HL-60 (cell line): ENCODE measurements around the gene APOA4.

Experiments used
- DNase-seq, 2 experiments: peaks; one replicate each; pipeline ENCODE4 v3.0.0-alpha.2; 2010 to 2020; ENCODE audit warnings: low read depth in 1 of 2, low spot score in 1 of 2
- H3K27ac ChIP-seq: fragments of 250-450 bp; sonication (Bioruptor Pico); replicated peaks from 2 replicates; pipeline ENCODE4 v1.5.1; 2020; ENCODE audit warnings: mild to moderate bottlenecking, moderate library complexity
- H3K27me3 ChIP-seq: fragments of 250-450 bp; sonication (Bioruptor Pico); 2 replicates; pipeline ENCODE4 v1.5.1; 2021; ENCODE audit warnings: mild to moderate bottlenecking, moderate library complexity; ENCODE audit not compliant: insufficient read depth, poor library complexity, severe bottlenecking
- H3K4me3 ChIP-seq: replicated peaks from 2 replicates; pipeline ENCODE4 v1.5.1; 2011; ENCODE audit warnings: mild to moderate bottlenecking, control low read depth, low read length; ENCODE audit not compliant: insufficient read depth
- CTCF ChIP-seq: IDR thresholded peaks from one replicate; pipeline ENCODE4 v1.5.1; 2011; ENCODE audit warnings: low read length, control low read depth, inconsistent platforms; ENCODE audit not compliant: insufficient read depth
- GABPA ChIP-seq: IDR thresholded peaks from 2 replicates; pipeline ENCODE4 v1.6.1; 2012; ENCODE audit warnings: low read depth
- POLR2AphosphoS5 ChIP-seq: IDR thresholded peaks from 2 replicates; pipeline ENCODE4 v1.6.1; 2012; ENCODE audit warnings: low read depth
- REST ChIP-seq: IDR thresholded peaks from 2 replicates; pipeline ENCODE4 v1.6.1; 2012; ENCODE audit warnings: low read depth; ENCODE audit not compliant: insufficient replicate concordance
- SPI1 ChIP-seq: IDR thresholded peaks from 2 replicates; pipeline ENCODE4 v1.6.1; 2012; ENCODE audit warnings: low read depth, mild to moderate bottlenecking, borderline replicate concordance

Gene APOA4

GRCh38 chr11:116833816-116834534, 10.9 kb upstream of the APOA4 start:
- no peaks in the 10 kb centered on the region for H3K27me3 ChIP-seq
- TF ChIP-seq SPI1 = no peak
- TF ChIP-seq POLR2AphosphoS5 = no peak
- TF ChIP-seq REST = no peak
- no peak for TF ChIP-seq CTCF
- TF ChIP-seq GABPA = no peak
- no peak for DNase-seq
- H3K4me3 ChIP-seq = no peak overlapping the region
- no peak overlapping the region for H3K27ac ChIP-seq

- Histone ChIP-seq H3K4me3 (no peak overlapping the region), H3K27ac (no peak overlapping the region), H3K27me3 (no peaks in the 10 kb centered on the region)
- TF ChIP-seq REST (no peak), CTCF (no peak), GABPA (no peak), SPI1 (no peak), POLR2AphosphoS5 (no peak)
- DNase-seq = no peak
Observed at GRCh38 chr11:116833491-116833815, 10.3 kb upstream of the APOA4 start.

GRCh38 chr11:116832350-116833290, 9.5 kb upstream of the APOA4 start:
- no peaks in the 10 kb centered on the region for H3K27me3 ChIP-seq
- DNase-seq = no peak
- H3K27ac ChIP-seq = no peak overlapping the region
- no peak overlapping the region for H3K4me3 ChIP-seq
- no peak for TF ChIP-seq POLR2AphosphoS5
- TF ChIP-seq CTCF = no peak
- TF ChIP-seq SPI1 = no peak
- TF ChIP-seq GABPA = no peak
- no peak for TF ChIP-seq REST
